ENCODE data around the gene SLC9A1. TPM values are rescaled to one million over a fixed set of nuclear protein-coding genes. Genes with fewer than 3 reads are reported as not detected.

SLC9A1 gene
- polyA plus RNA-seq, 1 of the 3 experiments (the other 2 are of a cell fraction) = 11.4 TPM

- peak overlapping the region; percentile 69 to 72; a peak in 3 of 4 replicates for H3K4me3 ChIP-seq (ENCODE audit: low read depth in 2 of 2, low read length in 1 of 2)
- no peaks in the 10 kb centered on the region for H3K9me3 ChIP-seq
- POLR2A ChIA-PET = no interaction called here
- TF ChIP-seq RFX5 (IDR thresholded peaks at IDR 0.05; ENCODE audit: low read length) (no peak), CHD2 (IDR thresholded peaks at IDR 0.05; ENCODE audit: low read length, partially characterized antibody) (no peak), RXRA (IDR thresholded peaks at IDR 0.05; ENCODE audit: borderline replicate concordance, low read depth) (no peak), ELF1 (IDR thresholded peaks at IDR 0.05) (no peak)
- 66% methylated on average over 2 of the region's 2 CpGs for WGBS (ENCODE audit: low lambda C conversion rate)
- no peaks in the 10 kb centered on the region for H4K20me1 ChIP-seq (ENCODE audit: insufficient read depth)
- H2AFZ ChIP-seq (ENCODE audit: low read depth) = no peak overlapping the region
- no peaks in the 10 kb centered on the region for H3K27me3 ChIP-seq (ENCODE audit: insufficient read depth)
- peaks cover 17 to 62% of the 10 kb centered on the region in 2 experiments; a peak in 3 of 4 replicates for H3K4me1 ChIP-seq (ENCODE audit: control insufficient read depth in 1 of 2, insufficient read depth in 2 of 2, low read depth in 1 of 2, low read length in 1 of 2)
- H3K79me2 ChIP-seq (ENCODE audit: insufficient read depth) = peaks cover 54% of the 10 kb centered on the region
- H3K4me2 ChIP-seq = peak overlapping the region; percentile 95
- H3K9ac ChIP-seq = peak overlapping the region; percentile 10; the same call in 1 of the 2 replicates
- CTCF ChIA-PET = interaction anchor here (0.8 to 2.0 kb wide), 10 partner anchors 9 to 736 kb away, joined by 3 to 10 read pairs (median 4); no protein-coding TSS in a partner anchor
- H3K9me2 ChIP-seq = no peaks in the 10 kb centered on the region
- H3K27ac ChIP-seq (ENCODE audit: low read depth in 2 of 2, low read length in 1 of 2) = peak overlapping the region in 1 of 2 experiments; percentile 12; a peak in 1 of 4 replicates
- DNase-seq = no peak
- H3F3A ChIP-seq (replicated peaks; ENCODE audit: insufficient read depth) = no peaks in the 10 kb centered on the region
- H3K36me3 ChIP-seq (replicated peaks in 1 of 2; ENCODE audit: control insufficient read depth in 1 of 2, insufficient read depth in 2 of 2, low read length in 1 of 2) = no peaks in the 10 kb centered on the region
Observed at GRCh38 chr1:27152829-27153548, 1.9 kb downstream of the SLC9A1 start.

- DNase-seq = peak; percentile 44
- peak overlapping the region; percentile 95 for H3K4me2 ChIP-seq
- peak overlapping the region in 1 of 2 experiments; percentile 12; a peak in 1 of 4 replicates for H3K27ac ChIP-seq (ENCODE audit: low read depth in 2 of 2, low read length in 1 of 2)
- H3F3A ChIP-seq (replicated peaks; ENCODE audit: insufficient read depth) = no peaks in the 10 kb centered on the region
- H3K27me3 ChIP-seq (ENCODE audit: insufficient read depth) = no peaks in the 10 kb centered on the region
- ChIA-PET CTCF (interaction anchor here (0.8 to 2.0 kb wide), 14 partner anchors 9 to 735 kb away, joined by 3 to 10 read pairs (median 4); no protein-coding TSS in a partner anchor), POLR2A (no interaction called here)
- no peaks in the 10 kb centered on the region for H3K9me3 ChIP-seq
- peaks cover 17 to 62% of the 10 kb centered on the region in 2 experiments; a peak in 3 of 4 replicates for H3K4me1 ChIP-seq (ENCODE audit: control insufficient read depth in 1 of 2, insufficient read depth in 2 of 2, low read depth in 1 of 2, low read length in 1 of 2)
- H3K9ac ChIP-seq = peak overlapping the region; percentile 10; the same call in 1 of the 2 replicates
- H4K20me1 ChIP-seq (ENCODE audit: insufficient read depth) = no peaks in the 10 kb centered on the region
- 64% methylated on average over 4 of the region's 7 CpGs for WGBS (ENCODE audit: low lambda C conversion rate)
- TF ChIP-seq GATA2 (CRISPR knock-in tag; IDR thresholded peaks at IDR 0.05) (peak; percentile 23; the same call in 1 of the 2 replicates), NFIC (IDR thresholded peaks at IDR 0.05; ENCODE audit: borderline replicate concordance) (no peak), RXRA (IDR thresholded peaks at IDR 0.05; ENCODE audit: borderline replicate concordance, low read depth) (no peak), TAF1 (IDR thresholded peaks at IDR 0.05; ENCODE audit: borderline replicate concordance, low read depth, low read length) (no peak)
- peak overlapping the region; percentile 69 to 72; a peak in 2 of 4 replicates for H3K4me3 ChIP-seq (ENCODE audit: low read depth in 2 of 2, low read length in 1 of 2)
- H2AFZ ChIP-seq (ENCODE audit: low read depth) = no peak overlapping the region
- no peaks in the 10 kb centered on the region for H3K9me2 ChIP-seq
- H3K79me2 ChIP-seq (ENCODE audit: insufficient read depth) = peaks cover 61% of the 10 kb centered on the region
- H3K36me3 ChIP-seq (replicated peaks in 1 of 2; ENCODE audit: control insufficient read depth in 1 of 2, insufficient read depth in 2 of 2, low read length in 1 of 2) = no peaks in the 10 kb centered on the region
Observed at GRCh38 chr1:27152004-27152828, 2.7 kb downstream of the SLC9A1 start.

DNA sequence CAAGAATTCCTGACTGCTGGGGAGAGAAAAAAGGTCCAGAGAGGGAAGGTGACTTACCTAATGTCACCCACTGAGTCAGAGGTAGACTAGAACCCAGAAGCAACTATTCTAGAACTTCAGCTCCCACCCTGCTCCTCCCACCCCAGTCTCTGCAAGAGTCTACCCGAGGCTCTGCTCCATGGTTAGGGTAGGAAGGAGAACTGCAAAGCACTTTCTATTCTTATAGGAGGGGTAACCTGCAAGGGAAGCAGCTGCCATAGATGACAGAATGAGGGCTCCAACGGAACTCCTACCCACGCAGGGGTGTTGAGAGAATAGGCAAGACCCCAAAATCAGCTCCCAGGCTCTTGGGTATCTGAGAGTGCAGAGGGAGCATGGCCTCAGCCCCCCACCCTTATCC is 4.3 kb downstream of the SLC9A1 start:
- H3K27ac ChIP-seq (ENCODE audit: low read depth in 2 of 2, low read length in 1 of 2) = no peak overlapping the region
- H3K9me2 ChIP-seq = no peaks in the 10 kb centered on the region
- WGBS (ENCODE audit: low lambda C conversion rate) = 100% methylated on average over 1 of the region's 3 CpGs
- H3K36me3 ChIP-seq (replicated peaks in 1 of 2; ENCODE audit: control insufficient read depth in 1 of 2, insufficient read depth in 2 of 2, low read length in 1 of 2) = no peaks in the 10 kb centered on the region
- no peaks in the 10 kb centered on the region for H3K27me3 ChIP-seq (ENCODE audit: insufficient read depth)
- no peak overlapping the region for H3K4me2 ChIP-seq
- H3K9me3 ChIP-seq = no peaks in the 10 kb centered on the region
- H3K79me2 ChIP-seq (ENCODE audit: insufficient read depth) = peaks cover 74% of the 10 kb centered on the region
- POLR2A ChIA-PET = no interaction called here
- CTCF ChIA-PET = interaction anchor here (0.6 to 1.8 kb wide), 8 partner anchors 8 to 251 kb away, joined by 3 to 5 read pairs (median 4); no protein-coding TSS in a partner anchor
- H3K4me3 ChIP-seq (ENCODE audit: low read depth in 2 of 2, low read length in 1 of 2) = no peak overlapping the region
- no peak overlapping the region for H2AFZ ChIP-seq (ENCODE audit: low read depth)
- no peaks in the 10 kb centered on the region for H4K20me1 ChIP-seq (ENCODE audit: insufficient read depth)
- H3K9ac ChIP-seq = no peak overlapping the region
- H3K4me1 ChIP-seq (ENCODE audit: control insufficient read depth in 1 of 2, insufficient read depth in 2 of 2, low read depth in 1 of 2, low read length in 1 of 2) = peaks cover 25 to 67% of the 10 kb centered on the region in 2 experiments; a peak in 3 of 4 replicates
- H3F3A ChIP-seq (replicated peaks; ENCODE audit: insufficient read depth) = peaks cover 12% of the 10 kb centered on the region
- no peak for DNase-seq
- TF ChIP-seq SMC3 (IDR thresholded peaks at IDR 0.05; ENCODE audit: low read depth, low read length) = no peak
- TF ChIP-seq FOXJ3 (CRISPR knock-in tag; IDR thresholded peaks at IDR 0.05) = no peak
- TF ChIP-seq, protein P1, sequence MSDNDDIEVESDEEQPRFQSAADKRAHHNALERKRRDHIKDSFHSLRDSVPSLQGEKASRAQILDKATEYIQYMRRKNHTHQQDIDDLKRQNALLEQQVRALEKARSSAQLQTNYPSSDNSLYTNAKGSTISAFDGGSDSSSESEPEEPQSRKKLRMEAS (IDR thresholded peaks at IDR 0.05; ENCODE audit: low read depth) = no peak
- no peak for TF ChIP-seq PBX3 (IDR thresholded peaks at IDR 0.05)
- TF ChIP-seq TEAD4 (IDR thresholded peaks at IDR 0.05; ENCODE audit: borderline replicate concordance, insufficient read depth) = no peak
- no peak for TF ChIP-seq EZH2phosphoT487 (IDR thresholded peaks at IDR 0.05; ENCODE audit: borderline replicate concordance, low read depth)
- TF ChIP-seq POLR2AphosphoS5 (IDR thresholded peaks at IDR 0.05; ENCODE audit: low read depth, low read length) = no peak
- no peak for TF ChIP-seq USF1 (IDR thresholded peaks at IDR 0.05; ENCODE audit: borderline replicate concordance, low read depth)
- no peak for TF ChIP-seq RXRA (IDR thresholded peaks at IDR 0.05; ENCODE audit: borderline replicate concordance, low read depth)
- TF ChIP-seq SIN3A (IDR thresholded peaks at IDR 0.05; ENCODE audit: borderline replicate concordance, low read depth, low read length) = no peak
- no peak for TF ChIP-seq CHD2 (IDR thresholded peaks at IDR 0.05; ENCODE audit: low read length, partially characterized antibody)
- TF ChIP-seq EP300 (IDR thresholded peaks at IDR 0.05; ENCODE audit: borderline replicate concordance in 1 of 2, low read depth in 1 of 2, low read length in 1 of 2) = no peak
- TF ChIP-seq ELF1 (IDR thresholded peaks at IDR 0.05) = no peak
